ENCODE results near the gene STRADB. TPM values are rescaled to one million over a fixed set of nuclear protein-coding genes. Genes with fewer than 3 reads are reported as not detected.
"Not testable (repeated sequence)": the region's sequence is repeated elsewhere in the genome, so short reads cannot be mapped to it uniquely, and the experiment has no call there.

Gene STRADB
- 14.1 and 62.7 TPM in 2 replicates for total RNA-seq (2014; rRNA removed; shearing (Covaris generic))

GRCh38 chr2:201451292-201452057, at the start of gene STRADB, which contains the start of gene TRAK2:
Gene STRADB, plus strand, starts transcription at chr2:201451740. Its CDS starts 3,101 bp downstream, at chr2:201454841.
Gene TRAK2, minus strand, starts transcription at chr2:201451458. Its CDS starts 30,951 bp downstream, at chr2:201420507.
- DNase-seq (ENCODE audit: low read depth) = peak; percentile 95

GRCh38 chr2:201401815-201402214, 49.7 kb upstream of the STRADB start:
- no peak for DNase-seq (ENCODE audit: low read depth)

- DNase-seq (ENCODE audit: low read depth) = no peak
Measured at GRCh38 chr2:201402651-201403562, 48.6 kb upstream of the STRADB start.

GRCh38 chr2:201403880-201404279, 47.7 kb upstream of the STRADB start:
- DNase-seq (ENCODE audit: low read depth) = peak; percentile 22

GRCh38 chr2:201404699-201405280, 46.8 kb upstream of the STRADB start:
- no peak for DNase-seq (ENCODE audit: low read depth)

- DNase-seq (ENCODE audit: low read depth) = no peak
Measured at GRCh38 chr2:201406077-201406662, 45.4 kb upstream of the STRADB start.

GRCh38 chr2:201407265-201407664, 44.3 kb upstream of the STRADB start:
- DNase-seq (ENCODE audit: low read depth) = no peak

GRCh38 chr2:201408931-201409330, 42.6 kb upstream of the STRADB start:
- no peak for DNase-seq (ENCODE audit: low read depth)

GRCh38 chr2:201411421-201411820, 40.1 kb upstream of the STRADB start:
- no peak for DNase-seq (ENCODE audit: low read depth)

GRCh38 chr2:201413143-201413542, 38.4 kb upstream of the STRADB start:
- DNase-seq (ENCODE audit: low read depth) = no peak

- DNase-seq (ENCODE audit: low read depth) = no peak
Measured at GRCh38 chr2:201413552-201413951, 38.0 kb upstream of the STRADB start.

- no peak for DNase-seq (ENCODE audit: low read depth)
Measured at GRCh38 chr2:201414099-201415023, 37.2 kb upstream of the STRADB start.

GRCh38 chr2:201415149-201415548, 36.4 kb upstream of the STRADB start:
- DNase-seq (ENCODE audit: low read depth) = no peak

- no peak for DNase-seq (ENCODE audit: low read depth)
Measured at GRCh38 chr2:201419057-201419635, 32.4 kb upstream of the STRADB start.

GRCh38 chr2:201419986-201420385, 31.6 kb upstream of the STRADB start:
- DNase-seq (ENCODE audit: low read depth) = no peak

- DNase-seq (ENCODE audit: low read depth) = peak; percentile 26
Measured at GRCh38 chr2:201420442-201421113, 31.0 kb upstream of the STRADB start.

GRCh38 chr2:201425952-201426351, 25.6 kb upstream of the STRADB start:
- no peak for DNase-seq (ENCODE audit: low read depth)

- DNase-seq (ENCODE audit: low read depth) = not testable (repeated sequence)
Measured at GRCh38 chr2:201428366-201428765, 23.2 kb upstream of the STRADB start.

- not testable (repeated sequence) for DNase-seq (ENCODE audit: low read depth)
Measured at GRCh38 chr2:201429835-201430234, 21.7 kb upstream of the STRADB start.

- not testable (repeated sequence) for DNase-seq (ENCODE audit: low read depth)
Measured at GRCh38 chr2:201430322-201430721, 21.2 kb upstream of the STRADB start.

Measured in Daoy (cell line).